ENCODE results near the gene COL11A2. TPM values are rescaled to one million over a fixed set of nuclear protein-coding genes. Genes with fewer than 3 reads are reported as not detected.

COL11A2 gene
- total and polyA plus RNA-seq, 2 of the 13 experiments (the other 11 are each of a cell fraction or from before 2014, with no cell fraction given) = 0.55 TPM

- DNase-seq (ENCODE audit: low spot score) (no peak), FAIRE-seq (no peak), ATAC-seq (no peak)
- WGBS (ENCODE audit: low lambda C conversion rate) = 3% methylated on average over 6 of the region's 6 CpGs
- Histone ChIP-seq H3K27ac (ENCODE audit: extremely low read length, insufficient read depth, low read length) (no peak overlapping the region), H3K79me2 (ENCODE audit: insufficient read depth, low read length) (no peaks in the 10 kb centered on the region), H3K4me2 (ENCODE audit: low read depth, low read length) (no peak overlapping the region), H3K27me3 (ENCODE audit: control insufficient read depth in 1 of 2, insufficient read depth in 2 of 2, low read length in 2 of 2) (peaks cover 2 to 36% of the 10 kb centered on the region in 2 experiments; a peak in 4 of 5 replicates), H3K9ac (ENCODE audit: insufficient read depth, low read depth, low read length) (no peak overlapping the region), H3K36me3 (replicated peaks in 1 of 2; ENCODE audit: control insufficient read depth in 1 of 2, insufficient read depth in 2 of 2, low read length in 2 of 2) (no peaks in the 10 kb centered on the region), H3K4me3 (replicated peaks in 1 of 3; ENCODE audit: insufficient read depth in 1 of 3, low read depth in 2 of 3, low read length in 3 of 3) (no peak overlapping the region), H4K20me1 (ENCODE audit: insufficient read depth, low read length) (no peaks in the 10 kb centered on the region), H3K9me3 (ENCODE audit: low read length) (no peaks in the 10 kb centered on the region), H3K4me1 (ENCODE audit: insufficient read depth, low read length) (peaks cover 11% of the 10 kb centered on the region), H2AFZ (ENCODE audit: low read length) (no peak overlapping the region)
- ChIA-PET POLR2A (no interaction called here), CTCF (ENCODE audit: low intra/inter-chr PET ratio, low total read pairs) (no interaction called here)
- BruUV-seq (replicated peaks) = no TSS peak
- intact Hi-C loops (cut with micrococcal nuclease; ENCODE audit: unreplicated experiment) = no loop called here
- TF ChIP-seq ZFP36 (IDR thresholded peaks at IDR 0.05; ENCODE audit: borderline replicate concordance, low read depth, low read length, partially characterized antibody) = peak; percentile 53
- no peak for TF ChIP-seq SMC3 (IDR thresholded peaks at IDR 0.05; ENCODE audit: low read length)
- TF ChIP-seq NFATC3 (CRISPR knock-in tag; IDR thresholded peaks at IDR 0.05) = no peak
- in situ Hi-C loops (cut with HindIII; ENCODE audit: extremely low pct_ligation_motif_present, low pct_unique_long_range_greater_than_20kb) = loop anchor here (5.0 kb wide), 1 partner anchor 131 kb away; no protein-coding TSS in a partner anchor
Measured at GRCh38 chr6:33116417-33116816, 75.8 kb downstream of the COL11A2 start.

GRCh38 chr6:33114406-33114805, 77.9 kb downstream of the COL11A2 start:
- ChIA-PET POLR2A (interaction anchor here (0.6 kb wide), 1 partner anchor 199 kb away, joined by 3 read pairs; no protein-coding TSS in a partner anchor), CTCF (ENCODE audit: low intra/inter-chr PET ratio, low total read pairs) (no interaction called here)
- H3K4me2 ChIP-seq (ENCODE audit: low read depth, low read length) = no peak overlapping the region
- no peak overlapping the region for H2AFZ ChIP-seq (ENCODE audit: low read length)
- in situ Hi-C loops (cut with HindIII; ENCODE audit: extremely low pct_ligation_motif_present, low pct_unique_long_range_greater_than_20kb) (no loop called here), intact Hi-C loops (cut with micrococcal nuclease; ENCODE audit: unreplicated experiment) (no loop called here)
- H3K27me3 ChIP-seq (ENCODE audit: control insufficient read depth in 1 of 2, insufficient read depth in 2 of 2, low read length in 2 of 2) = peaks cover 2 to 39% of the 10 kb centered on the region in 2 experiments; a peak in 4 of 5 replicates
- DNase-seq (ENCODE audit: low spot score) = no peak
- H3K36me3 ChIP-seq (replicated peaks in 1 of 2; ENCODE audit: control insufficient read depth in 1 of 2, insufficient read depth in 2 of 2, low read length in 2 of 2) = no peaks in the 10 kb centered on the region
- no TSS peak for BruUV-seq (replicated peaks)
- no peak for TF ChIP-seq CBFB (CRISPR knock-in tag; IDR thresholded peaks at IDR 0.05)
- no peak for TF ChIP-seq KAT2B (IDR thresholded peaks at IDR 0.05; ENCODE audit: borderline replicate concordance, low read depth, low read length)
- no peak for TF ChIP-seq ZFP1 (CRISPR knock-in tag; IDR thresholded peaks at IDR 0.05)
- no peaks in the 10 kb centered on the region for H3K79me2 ChIP-seq (ENCODE audit: insufficient read depth, low read length)
- H3K9me3 ChIP-seq (ENCODE audit: low read length) = no peaks in the 10 kb centered on the region
- H3K9ac ChIP-seq (ENCODE audit: insufficient read depth, low read depth, low read length) = no peak overlapping the region
- no peak overlapping the region for H3K27ac ChIP-seq (ENCODE audit: extremely low read length, insufficient read depth, low read length)
- no peak for FAIRE-seq
- ATAC-seq = no peak
- H4K20me1 ChIP-seq (ENCODE audit: insufficient read depth, low read length) = no peaks in the 10 kb centered on the region
- no peak overlapping the region for H3K4me3 ChIP-seq (replicated peaks in 1 of 3; ENCODE audit: insufficient read depth in 1 of 3, low read depth in 2 of 3, low read length in 3 of 3)
- H3K4me1 ChIP-seq (ENCODE audit: insufficient read depth, low read length) = peaks cover 4% of the 10 kb centered on the region; the same call in 1 of the 2 replicates
